ENCODE measurements around the gene PLCG1. TPM values are rescaled to one million over a fixed set of nuclear protein-coding genes. Genes with fewer than 3 reads are reported as not detected.

The PLCG1 gene
- polyA plus RNA-seq (2011; rRNA removed) = 22.0 and 37.1 TPM in 2 replicates
- 34.2 and 36.8 TPM in 2 replicates for polyA plus RNA-seq (2012; cell fraction: cytosol; rRNA removed)
- polyA plus RNA-seq (2012; cell fraction: nucleus; rRNA removed) = 159 and 163 TPM in 2 replicates
- 52.1 to 65.3 TPM (median 65.0 TPM) in 3 replicates for polyA plus RNA-seq (2017; fragmentation: RNase III; extraction: RNeasy Plus Mini Kit Qiagen cat#74134 plus additional on column Dnase treatment)
- polyA minus RNA-seq (2011; rRNA and poly(A)+ RNA removed) = 50.5 and 59.7 TPM in 2 replicates

- H3K4me3 ChIP-seq = peak within 1 kb of the TSS; percentile 89
- ChIA-PET CTCF (interaction anchor here (1.1 to 7.9 kb wide), 7 partner anchors 10 to 202 kb away, joined by 3 to 103 read pairs (median 16); partner anchors contain the start of gene LPIN3), POLR2A (interaction anchor here (0.8 to 1.1 kb wide), 2 partner anchors 41 to 147 kb away, joined by 3 read pairs; no protein-coding TSS in a partner anchor)
- ATAC-seq (peak; percentile 77 to 86), DNase-seq (ENCODE audit: low read depth in 1 of 2, low spot score in 1 of 2) (peak; percentile 83 to 91), FAIRE-seq (no peak)
- H3K9me3 ChIP-seq = no peaks in the 10 kb centered on the region
- TF ChIP-seq USF2 (IDR thresholded peaks at IDR 0.05) (no peak), CHD4 (IDR thresholded peaks at IDR 0.05; ENCODE audit: borderline replicate concordance) (no peak), BHLHE40 (IDR thresholded peaks at IDR 0.05; ENCODE audit: low read depth, low read length) (no peak), RCOR1 (IDR thresholded peaks at IDR 0.05; ENCODE audit: low read depth, low read length) (no peak), HOXA7 (CRISPR knock-in tag; IDR thresholded peaks at IDR 0.05) (no peak), TFCP2L1 (CRISPR knock-in tag; IDR thresholded peaks at IDR 0.05) (no peak), MAX (IDR thresholded peaks at IDR 0.05) (no peak; the same call in none of the 2 replicates), MAZ (IDR thresholded peaks at IDR 0.05; ENCODE audit: borderline replicate concordance, low read depth, low read length) (no peak), KDM1A (IDR thresholded peaks at IDR 0.05; ENCODE audit: low read depth) (no peak), FOSL2 (IDR thresholded peaks at IDR 0.05) (no peak), FOSL2 (CRISPR knock-in tag; IDR thresholded peaks at IDR 0.05) (no peak), HOXB13 (CRISPR knock-in tag; IDR thresholded peaks at IDR 0.05; ENCODE audit: low read depth) (no peak), CEBPB (IDR thresholded peaks at IDR 0.05) (no peak), SREBF2 (IDR thresholded peaks at IDR 0.05) (no peak), RNF2 (IDR thresholded peaks at IDR 0.05; ENCODE audit: borderline replicate concordance, low read depth) (no peak), ZC3H11A (IDR thresholded peaks at IDR 0.05) (no peak), ELK1 (IDR thresholded peaks at IDR 0.05; ENCODE audit: low read depth, low read length) (no peak), EHF (CRISPR knock-in tag; IDR thresholded peaks at IDR 0.05) (no peak), ZNF302 (CRISPR knock-in tag; IDR thresholded peaks at IDR 0.05) (no peak), ESRRA (IDR thresholded peaks at IDR 0.05; ENCODE audit: borderline replicate concordance, low read length) (no peak), PBX3 (IDR thresholded peaks at IDR 0.05) (peak; percentile 92), FOSB (CRISPR knock-in tag; IDR thresholded peaks at IDR 0.05) (no peak), EP300 (IDR thresholded peaks at IDR 0.05) (no peak), POLR2A (IDR thresholded peaks at IDR 0.05; ENCODE audit: low read length) (peak; percentile 57), KDM5A (IDR thresholded peaks at IDR 0.05) (no peak), NFE2L2 (conservative IDR thresholded peaks at IDR 0.05; ENCODE audit: low read length) (no peak), ZFP36 (IDR thresholded peaks at IDR 0.05; ENCODE audit: borderline replicate concordance, partially characterized antibody) (no peak), CBX2 (IDR thresholded peaks at IDR 0.05; ENCODE audit: borderline replicate concordance, low read depth) (no peak), E2F6 (IDR thresholded peaks at IDR 0.05; ENCODE audit: borderline replicate concordance, low read depth) (peak; percentile 47), RARB (CRISPR knock-in tag; IDR thresholded peaks at IDR 0.05) (no peak), JUN (IDR thresholded peaks at IDR 0.05) (peak in 1 of 2 experiments; percentile 68; a peak in 2 of 5 replicates), BCL3 (IDR thresholded peaks at IDR 0.05) (no peak), RAD21 (conservative IDR thresholded peaks at IDR 0.05 in 1 of 2, IDR thresholded peaks at IDR 0.05 in 1 of 2) (no peak), JUNB (IDR thresholded peaks at IDR 0.05) (no peak), PHF8 (IDR thresholded peaks at IDR 0.05; ENCODE audit: borderline replicate concordance, low read depth) (peak; percentile 96)
- peaks cover 7% of the 10 kb centered on the region for H3K4me1 ChIP-seq
- WGBS (ENCODE audit: missing lambda C conversion rate) = 3% methylated on average over 24 of the region's 121 CpGs
- H3K4me2 ChIP-seq = peak within 1 kb of the TSS; percentile 98
- H3K27ac ChIP-seq = peak within 1 kb of the TSS; percentile 86 to 91
These were observed at the start of gene PLCG1 for GRCh38 chr20:41136680-41137613. TSS of gene PLCG1 (plus strand) at chr20:41137543. CDS start at chr20:41137642, 99 bp downstream.
